SKM-1 (cell line): Measurements from ENCODE around the gene ZMYM4.
A peak's percentile ranks its signal among the peaks of the same experiment; 100 is the strongest.
"Not testable (repeated sequence)": the region's sequence is repeated elsewhere in the genome, so short reads cannot be mapped to it uniquely, and the experiment has no call there.

Source experiments
- DNase-seq: peaks from one replicate; lab custom pipeline; 2025; ENCODE audit not compliant: unreplicated experiment; lab: John Stamatoyannopoulos, UW

Gene ZMYM4

DNA sequence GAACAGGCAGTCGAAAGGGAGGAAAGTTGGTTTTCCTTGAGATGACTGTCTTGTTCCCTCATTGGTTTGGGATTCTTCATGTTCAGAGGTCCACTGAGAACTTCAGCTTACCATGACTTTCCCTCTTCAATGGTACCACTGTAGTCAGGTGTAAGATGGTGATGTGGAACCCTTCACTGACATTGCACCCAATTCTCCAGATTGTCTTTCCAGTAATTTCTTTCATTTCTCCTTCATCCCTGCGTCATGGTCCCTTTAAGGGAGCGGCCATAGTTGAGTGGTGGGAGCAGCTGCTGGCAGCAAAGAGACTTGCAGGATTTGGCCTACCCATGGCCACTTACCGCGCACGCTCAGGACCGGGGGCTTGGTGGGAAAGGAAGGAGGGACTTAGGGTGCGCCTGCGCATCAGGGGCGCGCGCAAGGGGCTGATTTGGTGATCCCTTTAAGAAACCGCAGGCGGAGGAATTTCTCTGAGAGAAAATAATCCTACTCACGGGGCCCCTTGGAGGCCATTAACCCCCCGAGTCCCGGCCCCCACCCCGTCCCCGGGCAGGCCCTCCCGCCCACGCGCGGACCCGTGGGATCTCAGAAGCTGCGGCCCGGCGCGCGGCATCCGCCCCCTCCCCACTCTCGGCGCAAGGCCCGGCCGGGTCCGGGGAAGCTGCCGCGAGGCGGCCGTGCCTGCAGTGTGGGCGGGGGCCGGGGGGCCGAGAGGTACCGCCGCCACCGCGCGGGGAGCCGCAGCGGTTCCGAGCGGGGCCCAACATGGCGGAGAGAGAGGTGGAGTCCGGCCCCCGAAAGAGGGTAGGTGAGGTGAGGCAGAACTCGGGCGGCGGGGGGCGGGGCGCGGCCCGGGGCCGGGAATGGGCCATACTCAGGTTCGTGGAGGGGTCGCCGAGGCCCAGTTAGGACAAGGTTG is at the start of gene ZMYM4:
Gene ZMYM4 (plus strand): TSS at position 428 of the 919 bp plus-strand sequence. CDS start 338 bp downstream, at position 766.
- DNase-seq = peak; percentile 74

DNA sequence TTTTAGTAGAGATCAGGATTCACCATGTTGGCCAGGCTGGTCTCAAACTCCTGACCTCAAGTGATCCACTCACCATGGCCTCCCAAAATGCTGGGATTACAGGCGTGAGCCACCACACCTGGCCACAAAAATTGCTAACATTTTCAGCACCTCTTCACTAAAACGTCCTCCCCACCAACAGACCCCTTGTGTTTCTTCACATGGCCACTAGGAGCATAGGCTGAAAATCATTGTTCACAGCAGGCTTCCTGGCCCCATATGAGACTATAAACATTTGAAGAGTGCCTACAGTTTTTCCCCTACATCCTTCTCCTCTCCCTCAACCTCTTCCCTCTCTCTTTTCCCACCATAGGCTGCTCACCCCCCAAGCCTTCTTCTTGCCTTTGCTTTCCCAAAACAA is 47.5 kb upstream of the ZMYM4 start:
- DNase-seq = peak; percentile 23

DNA sequence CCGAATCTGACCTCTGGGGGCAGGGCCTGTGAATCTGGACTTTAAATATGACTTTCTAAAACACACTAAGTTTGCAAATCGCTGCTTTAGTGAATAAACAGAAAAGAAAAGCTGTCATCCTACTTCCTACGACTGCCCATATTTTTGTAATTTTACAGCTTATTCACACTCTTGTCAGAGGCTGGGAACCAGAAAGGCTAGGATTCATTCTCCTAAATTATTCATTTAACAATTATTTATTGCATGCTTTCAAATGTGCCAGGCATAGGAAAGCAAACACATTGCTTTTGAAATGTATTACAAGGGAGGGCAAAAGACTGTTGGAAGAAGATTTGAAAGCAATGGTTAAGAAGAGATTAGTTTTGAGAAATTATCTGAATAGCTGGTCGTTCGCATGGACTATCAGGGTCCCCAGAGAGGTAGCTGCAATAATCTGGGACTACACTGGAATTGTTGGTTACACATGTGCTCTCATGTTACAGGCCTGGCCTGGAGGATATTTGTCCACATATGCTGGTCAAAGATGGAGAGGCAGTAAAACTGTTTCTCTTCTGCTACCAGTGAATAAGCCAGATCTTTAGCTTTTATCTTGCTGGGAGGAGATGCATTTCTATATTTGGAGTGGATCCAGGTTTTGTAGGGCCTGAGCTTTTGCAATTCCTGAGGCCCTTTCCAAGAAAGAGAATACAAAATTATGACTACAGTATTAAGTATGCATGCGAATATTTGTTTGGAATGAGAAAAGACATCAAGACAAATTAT is 46.0 kb upstream of the ZMYM4 start:
- no peak for DNase-seq

DNA sequence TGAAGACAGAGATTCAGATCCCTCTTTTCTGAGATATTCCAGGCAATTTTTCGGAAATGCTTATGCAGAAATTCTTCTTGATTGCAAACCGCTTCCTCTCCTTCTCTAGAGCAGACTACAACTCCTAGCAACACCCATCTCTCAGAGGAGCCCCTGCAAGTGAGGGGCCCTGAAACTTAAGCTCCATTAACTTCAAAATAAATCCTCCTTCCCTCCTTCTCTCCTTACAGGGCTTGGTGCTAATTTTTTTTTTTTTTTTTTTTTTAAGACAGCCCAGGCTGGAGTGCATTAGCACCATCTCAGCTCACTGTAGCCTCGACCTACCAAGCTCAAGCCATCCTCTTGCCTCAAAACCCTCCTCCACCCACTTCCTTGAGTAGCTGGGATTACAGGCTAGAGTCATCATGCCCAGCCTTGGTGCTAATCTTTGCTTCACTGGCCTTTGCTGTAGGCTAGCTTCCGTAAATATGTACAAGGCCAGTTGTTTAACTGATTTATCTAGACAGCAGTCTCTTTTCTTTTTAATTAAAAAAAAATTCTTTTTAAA is 45.4 kb upstream of the ZMYM4 start:
- no peak for DNase-seq

DNA sequence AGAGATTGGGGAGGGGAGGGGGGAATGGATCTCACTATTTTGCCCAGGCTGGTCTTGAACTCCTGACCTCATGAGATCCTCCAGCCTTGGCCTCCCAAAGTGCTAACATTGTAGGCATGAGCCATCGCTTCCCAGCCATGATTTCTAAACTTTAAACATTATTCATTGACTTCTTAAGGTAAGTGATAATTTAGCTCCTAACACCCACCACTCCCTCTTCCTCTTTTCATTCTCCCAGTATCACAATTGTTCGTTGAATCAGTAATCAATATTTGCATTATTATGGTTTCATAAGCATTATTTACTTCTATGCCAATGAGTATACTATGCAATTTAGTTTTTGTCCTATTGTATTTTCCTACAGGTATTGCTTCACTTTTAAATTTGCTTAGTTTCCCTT is 42.0 kb upstream of the ZMYM4 start:
- no peak for DNase-seq

DNA sequence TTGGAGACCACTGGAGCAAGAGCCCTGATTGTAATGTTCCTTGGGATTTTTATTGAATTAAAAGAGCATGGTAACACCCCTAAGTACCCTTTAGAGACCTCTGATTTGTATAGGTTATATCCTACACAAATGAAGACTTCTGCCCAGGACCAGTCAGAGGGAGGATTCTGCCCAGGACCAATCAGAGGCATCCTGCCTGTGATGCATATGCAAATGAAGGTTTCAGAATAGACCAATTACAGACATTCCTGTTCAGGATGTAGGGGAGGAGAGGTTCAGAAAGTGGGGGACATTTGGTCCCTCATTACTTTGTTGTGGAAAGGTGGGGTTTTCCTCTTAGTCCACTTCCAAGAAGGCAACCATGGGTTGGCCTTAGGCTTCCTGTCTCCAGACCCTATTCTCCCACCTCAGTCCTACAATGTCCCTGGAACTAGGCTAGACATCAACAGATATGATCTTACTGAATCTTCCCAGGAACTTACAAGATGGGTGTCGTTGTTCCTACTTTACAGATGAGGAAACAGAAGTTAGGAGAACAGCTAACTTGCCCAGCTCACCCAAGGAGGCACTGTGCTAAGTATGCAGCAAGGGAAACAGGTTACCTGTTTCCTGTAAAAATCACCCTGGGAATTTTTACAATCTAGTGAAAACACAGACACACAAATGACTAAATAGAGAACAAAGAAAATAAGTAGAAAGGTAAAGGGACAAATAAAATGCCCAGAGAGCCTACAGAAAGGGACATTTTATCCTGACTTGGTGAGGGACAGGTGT is 38.7 kb upstream of the ZMYM4 start:
- no peak for DNase-seq

DNA sequence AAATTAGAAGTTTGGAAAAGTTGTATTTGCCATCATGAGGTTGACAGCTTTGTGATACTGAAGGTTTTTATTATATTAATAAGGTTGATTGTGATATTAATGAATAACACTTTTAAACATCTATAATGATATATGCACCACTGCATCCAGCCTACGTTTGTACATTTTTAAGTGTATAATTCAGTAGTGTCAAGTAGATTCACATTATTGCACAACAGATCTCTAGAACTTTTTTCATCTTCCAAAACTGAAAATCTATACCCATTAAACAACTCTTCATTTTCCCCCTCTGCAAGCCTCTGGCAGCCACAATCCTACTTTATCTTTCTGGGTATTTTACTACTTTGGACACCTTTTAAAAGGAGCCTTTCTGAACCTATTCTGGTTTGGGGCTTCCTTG is 37.2 kb upstream of the ZMYM4 start:
- no peak for DNase-seq

DNA sequence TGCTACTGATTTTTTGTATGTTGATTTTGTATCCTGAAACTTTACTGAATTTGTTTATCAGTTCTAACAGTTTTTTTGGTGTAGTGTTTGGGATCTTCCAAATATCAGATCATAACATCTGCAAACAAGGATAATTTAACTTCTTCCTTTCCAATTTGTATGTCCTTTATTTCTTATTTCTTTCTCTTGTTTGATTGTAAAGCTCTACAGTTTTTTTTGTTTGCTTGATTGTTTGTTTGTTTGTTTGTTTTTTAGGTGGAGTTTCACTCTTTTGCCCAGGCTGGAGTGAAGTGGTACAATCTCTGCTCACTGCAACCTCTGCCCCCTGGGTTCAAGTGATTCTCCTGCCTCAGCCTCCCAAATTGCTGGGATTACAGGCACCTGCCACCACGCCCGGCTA is 31.7 kb upstream of the ZMYM4 start:
- not testable (repeated sequence) for DNase-seq

DNA sequence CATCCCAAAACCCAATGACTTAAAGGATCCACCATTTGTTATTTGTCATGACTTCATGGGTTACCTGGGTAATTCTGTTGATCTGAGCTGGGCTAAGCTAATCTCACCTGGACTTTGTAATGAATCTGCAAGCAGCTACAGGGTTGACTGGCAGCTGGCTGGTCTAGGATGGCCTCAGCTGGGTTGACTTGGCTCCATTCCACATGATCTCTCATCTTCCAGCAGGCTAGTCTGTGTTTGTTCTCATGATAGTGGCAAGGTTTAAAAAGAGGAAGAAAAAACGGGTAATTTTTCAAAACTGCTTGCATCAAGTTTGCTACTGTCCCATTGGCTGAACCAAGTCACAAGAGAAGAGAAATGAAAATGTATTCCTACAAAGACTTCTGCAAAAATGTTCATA is 24.8 kb upstream of the ZMYM4 start:
- peak; percentile 12 for DNase-seq

DNA sequence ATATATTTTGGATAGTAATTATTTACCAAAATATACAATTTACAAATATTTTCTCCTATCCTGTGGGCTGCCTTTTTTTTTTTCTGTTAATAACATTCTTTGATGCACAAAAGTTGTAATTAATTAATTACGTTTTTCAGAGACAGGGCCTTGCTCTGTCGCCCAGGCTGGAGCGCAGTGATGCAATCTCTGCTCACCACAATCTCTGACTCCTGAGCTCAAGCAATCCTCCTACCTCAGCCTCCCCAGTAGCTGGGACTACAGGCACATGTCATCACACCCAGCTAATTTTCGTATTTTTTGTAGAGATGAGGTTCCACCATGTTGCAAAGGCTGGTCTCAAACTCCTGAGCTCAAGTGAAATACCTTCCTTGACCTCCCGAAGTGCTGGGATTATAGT is 21.3 kb upstream of the ZMYM4 start:
- no peak for DNase-seq

DNA sequence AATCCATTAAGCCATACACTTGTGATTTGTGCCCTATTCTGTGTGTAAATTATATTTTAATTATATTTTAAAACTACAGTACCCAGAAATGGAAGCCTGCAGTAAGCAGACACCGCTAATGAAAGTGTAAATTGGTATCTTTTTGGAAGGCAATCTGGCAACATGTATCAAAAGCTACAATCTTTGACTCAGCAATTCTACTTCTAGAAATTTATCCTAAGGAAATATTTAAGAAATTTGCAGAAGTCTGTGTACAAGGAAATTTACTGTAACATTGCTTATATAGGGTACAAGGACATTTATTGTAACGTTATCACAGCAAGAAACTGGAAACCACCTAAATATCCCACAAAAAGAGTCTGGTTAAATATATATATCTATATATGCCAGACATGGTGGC is 14.6 kb upstream of the ZMYM4 start:
- no peak for DNase-seq

DNA sequence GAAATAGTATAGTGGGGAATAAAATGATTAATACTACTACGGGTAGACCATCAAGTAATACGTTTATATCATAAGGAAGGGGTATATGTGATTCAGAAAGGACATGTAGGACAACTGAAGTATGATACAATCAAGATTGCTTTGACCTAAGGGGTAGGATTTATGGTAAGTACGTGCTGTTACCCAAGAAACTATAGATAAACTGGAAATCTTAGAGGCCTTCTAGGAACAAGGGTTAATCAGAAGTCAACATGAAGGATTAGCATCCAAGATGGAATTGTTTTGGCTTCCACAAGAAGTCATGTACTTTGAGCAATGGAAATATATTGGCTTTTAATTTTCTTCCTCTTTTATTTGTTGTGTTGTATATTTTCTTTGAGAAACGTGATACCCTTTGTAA is 13.2 kb upstream of the ZMYM4 start:
- DNase-seq = no peak

DNA sequence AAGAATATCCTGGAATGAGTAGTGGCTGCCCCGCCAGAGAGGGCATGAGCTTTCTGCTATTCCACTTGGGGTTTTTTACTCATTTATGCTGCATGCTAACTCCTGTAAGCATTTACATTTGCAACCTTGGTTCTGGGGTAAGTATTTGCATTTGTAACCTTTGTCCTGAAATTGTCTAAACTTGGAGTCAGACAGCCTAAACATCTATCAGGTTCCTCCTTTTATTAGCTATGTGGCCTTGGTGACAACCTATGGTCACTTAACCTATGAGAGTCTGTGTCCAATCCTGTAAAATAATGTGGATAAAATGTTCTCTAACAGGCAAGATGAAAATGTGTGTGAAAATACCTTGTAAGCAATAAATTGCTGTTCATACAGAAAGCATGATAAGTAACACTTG is 8.9 kb upstream of the ZMYM4 start:
- no peak for DNase-seq

DNA sequence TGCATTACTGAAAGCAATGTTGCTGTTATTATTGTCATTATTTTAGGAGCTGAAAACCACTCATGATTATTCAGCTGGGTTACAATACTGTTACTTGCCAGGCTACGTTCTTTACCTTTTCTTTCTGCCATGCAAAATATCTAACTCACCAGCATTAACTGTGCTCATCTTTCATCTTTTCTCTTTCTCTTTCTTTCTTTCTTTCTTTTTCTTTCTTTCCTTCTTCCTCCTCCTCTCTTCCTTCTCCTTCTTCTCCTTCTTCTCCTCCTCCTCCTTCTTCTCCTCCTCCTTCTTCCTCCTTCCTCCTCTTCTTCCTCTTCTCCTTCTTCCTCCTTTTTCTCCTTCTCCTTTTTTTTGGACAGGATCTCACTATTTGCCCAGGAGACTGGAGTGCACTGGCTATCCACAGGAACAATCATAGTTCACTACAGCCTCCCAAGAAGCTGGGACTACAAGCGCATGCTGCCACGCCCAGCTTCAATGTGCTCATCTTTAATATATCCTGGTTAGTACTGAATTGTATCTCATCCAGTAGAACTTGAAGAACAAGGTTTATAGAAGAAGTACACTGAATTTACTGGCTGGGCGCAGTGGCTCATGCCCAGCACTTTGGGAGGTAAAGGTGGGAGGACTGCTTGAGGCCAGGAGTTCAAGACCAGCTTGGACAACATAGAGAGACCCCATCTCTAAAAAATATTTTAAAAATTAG is 6.9 kb upstream of the ZMYM4 start:
- DNase-seq = no peak

DNA sequence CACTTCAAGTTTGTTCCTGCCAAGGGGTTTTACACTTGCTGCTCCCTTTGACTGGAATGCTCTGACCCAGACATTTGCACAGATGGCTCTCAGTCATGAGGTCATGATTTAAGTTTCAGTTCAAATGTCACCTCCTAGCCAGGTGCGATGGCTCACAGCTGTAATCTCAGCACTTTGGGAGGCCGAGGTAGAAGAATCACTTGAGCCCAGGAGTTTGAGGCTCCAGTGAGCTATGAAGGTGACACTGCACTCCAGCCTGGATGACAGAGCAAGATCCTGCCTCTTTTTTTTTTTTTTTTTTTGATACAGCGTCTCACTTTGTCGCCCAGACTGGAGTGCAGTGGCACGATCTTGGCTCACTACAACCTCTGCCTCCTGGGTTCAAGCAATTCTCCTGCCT is 4.5 kb upstream of the ZMYM4 start:
- DNase-seq = no peak

DNA sequence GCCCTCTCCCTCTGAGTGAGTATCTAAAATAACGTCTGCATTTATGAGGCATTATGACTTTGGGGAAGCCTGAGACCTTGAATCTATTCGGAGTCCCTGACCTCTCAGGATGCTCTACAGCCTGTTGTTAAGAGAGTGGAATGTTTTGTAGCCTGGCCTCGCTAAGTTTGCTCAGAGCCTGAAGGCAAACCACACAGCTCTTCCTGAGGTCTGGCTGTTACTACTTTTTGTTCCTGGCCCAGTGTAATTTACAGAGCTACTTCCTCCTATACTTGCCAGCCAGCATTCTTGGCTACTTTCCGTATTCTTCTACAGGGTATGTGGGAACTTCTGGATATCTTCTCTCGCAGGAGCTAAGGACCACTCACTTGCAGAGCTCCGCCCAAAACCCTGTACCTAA is 3.6 kb upstream of the ZMYM4 start:
- peak; percentile 60 for DNase-seq

DNA sequence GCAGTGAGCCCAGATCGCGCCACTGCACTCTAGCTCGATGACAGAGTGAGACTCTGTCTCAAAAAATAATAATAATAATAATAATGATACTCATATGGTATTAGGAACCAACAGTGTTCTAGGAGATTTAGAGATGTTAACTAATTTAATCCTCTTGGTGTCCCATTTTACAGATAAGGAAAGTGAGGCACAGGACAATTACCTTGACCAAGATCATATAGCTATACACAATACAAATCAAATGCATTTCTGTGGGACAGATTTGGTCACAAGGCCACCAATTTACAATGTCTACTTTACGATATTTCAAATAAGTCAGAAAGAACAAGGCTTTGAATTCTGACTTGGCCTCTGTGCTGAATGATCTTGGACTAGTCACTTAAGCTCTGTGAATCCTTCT is 2.2 kb upstream of the ZMYM4 start:
- DNase-seq = no peak

DNA sequence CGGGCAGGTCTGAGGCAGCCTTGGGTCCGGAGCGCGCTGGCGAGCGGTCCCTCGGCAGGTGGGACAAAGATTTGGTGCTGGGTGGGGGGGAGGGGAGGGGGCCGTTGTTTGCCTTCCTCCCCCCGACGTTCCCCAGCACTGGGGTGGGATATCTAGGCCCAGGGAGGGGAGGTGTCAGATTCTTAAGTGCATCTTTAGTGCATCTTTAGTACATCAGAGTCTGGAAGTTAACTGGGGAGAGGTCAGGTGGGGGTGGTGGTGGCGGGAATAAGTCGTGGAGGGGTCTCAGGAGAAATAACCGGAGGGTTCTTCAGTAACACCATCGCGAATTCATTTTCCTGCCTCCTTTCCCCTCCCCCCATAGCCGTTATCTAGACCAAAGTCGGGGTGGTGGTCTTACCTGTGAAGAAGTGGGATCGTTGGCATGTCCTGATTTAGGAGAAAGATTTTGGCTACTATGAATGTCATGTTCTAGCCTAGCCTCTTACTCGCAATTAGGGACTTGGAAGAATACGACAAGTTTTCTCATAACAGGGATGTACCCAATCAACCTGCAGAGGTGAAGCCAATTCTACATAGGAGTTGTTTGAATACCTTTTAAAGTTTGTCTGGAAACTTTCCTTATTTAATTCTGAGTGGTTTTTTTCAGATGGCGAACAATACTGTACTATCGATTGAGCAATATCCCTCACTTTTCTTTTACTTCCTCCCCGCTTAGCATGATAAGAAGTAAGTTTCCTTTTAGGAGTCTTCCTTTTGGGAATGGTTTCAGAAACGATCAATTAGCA is 886 bp downstream of the ZMYM4 start:
- DNase-seq = no peak

DNA sequence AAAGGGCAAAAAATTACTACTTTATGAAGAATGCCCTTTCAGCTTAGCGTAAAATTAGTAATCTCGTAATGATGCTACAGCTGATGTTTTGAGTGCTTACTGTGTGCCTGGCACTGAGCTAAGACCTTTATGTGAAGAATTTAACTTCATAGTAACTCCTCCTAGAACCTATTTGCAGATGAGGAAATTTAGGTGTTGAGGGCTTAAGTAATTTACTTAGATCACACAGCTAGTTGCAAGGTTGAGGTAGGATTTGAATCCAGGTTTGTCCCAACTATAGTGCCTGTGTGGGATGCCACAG is 1.4 kb downstream of the ZMYM4 start:
- no peak for DNase-seq

DNA sequence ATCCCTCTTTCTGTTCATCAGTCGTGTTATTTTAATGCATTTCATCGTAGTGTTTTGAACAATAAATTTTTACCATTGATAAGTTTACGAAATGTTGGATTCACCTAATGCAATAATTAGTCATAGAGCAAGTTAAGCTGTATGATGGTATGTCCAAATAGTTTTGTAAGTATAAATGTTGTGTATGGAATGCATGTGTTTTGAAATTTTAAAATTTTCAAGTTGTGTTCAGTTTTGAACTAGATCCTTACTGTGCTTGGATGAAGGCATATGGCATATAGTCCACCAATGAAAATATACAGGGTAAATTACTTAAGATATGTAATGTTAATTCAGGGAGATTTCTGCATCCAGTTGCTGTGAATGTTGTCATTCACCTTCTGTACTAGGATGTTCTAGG is 2.3 kb downstream of the ZMYM4 start:
- DNase-seq = no peak
